Measurements from ENCODE around the gene CDKN3.

CDKN3 gene

GRCh38 chr14:54465654-54466053, 68.8 kb downstream of the CDKN3 start:
- H3K9ac ChIP-seq = no peak overlapping the region
- H3K4me2 ChIP-seq = no peak overlapping the region
- peaks cover 19% of the 10 kb centered on the region for H3K9me3 ChIP-seq
- no peaks in the 10 kb centered on the region for H3K27me3 ChIP-seq
- peaks cover 3% of the 10 kb centered on the region; the same call in 1 of the 2 replicates for H3K36me3 ChIP-seq
- no peaks in the 10 kb centered on the region for H4K20me1 ChIP-seq
- no peak overlapping the region for H3K4me3 ChIP-seq
- peaks cover 4% of the 10 kb centered on the region; the same call in 1 of the 2 replicates for H3K4me1 ChIP-seq
- H3K27ac ChIP-seq = no peak overlapping the region
- TF ChIP-seq Cebpa-rat (IDR thresholded peaks at IDR 0.05) = no peak

GRCh38 chr14:54467280-54467679, 70.5 kb downstream of the CDKN3 start:
- H3K4me3 ChIP-seq = no peak overlapping the region
- H3K9me3 ChIP-seq = peaks cover 18% of the 10 kb centered on the region
- no peaks in the 10 kb centered on the region for H3K27me3 ChIP-seq
- no peak overlapping the region for H3K27ac ChIP-seq
- H3K36me3 ChIP-seq = peaks cover 8% of the 10 kb centered on the region
- no peak overlapping the region for H3K4me2 ChIP-seq
- TF ChIP-seq Cebpa-rat (IDR thresholded peaks at IDR 0.05) = no peak
- no peak overlapping the region for H3K9ac ChIP-seq
- peaks cover 4% of the 10 kb centered on the region; the same call in 1 of the 2 replicates for H3K4me1 ChIP-seq
- H4K20me1 ChIP-seq = no peaks in the 10 kb centered on the region

Data from BLaER1 (cell line).